HL-60 (cell line): ENCODE data around the gene PHPT1.

Experiments used
- DNase-seq, 2 experiments: peaks; one replicate each; pipeline ENCODE4 v3.0.0-alpha.2; 2010 to 2020; ENCODE audit warnings: low read depth in 1 of 2, low spot score in 1 of 2
- H3K27ac ChIP-seq: fragments of 250-450 bp; sonication (Bioruptor Pico); replicated peaks from 2 replicates; pipeline ENCODE4 v1.5.1; 2020; ENCODE audit warnings: mild to moderate bottlenecking, moderate library complexity
- H3K27me3 ChIP-seq: fragments of 250-450 bp; sonication (Bioruptor Pico); 2 replicates; pipeline ENCODE4 v1.5.1; 2021; ENCODE audit warnings: mild to moderate bottlenecking, moderate library complexity; ENCODE audit not compliant: insufficient read depth, poor library complexity, severe bottlenecking
- H3K4me3 ChIP-seq: replicated peaks from 2 replicates; pipeline ENCODE4 v1.5.1; 2011; ENCODE audit warnings: mild to moderate bottlenecking, control low read depth, low read length; ENCODE audit not compliant: insufficient read depth
- GABPA ChIP-seq: IDR thresholded peaks from 2 replicates; pipeline ENCODE4 v1.6.1; 2012; ENCODE audit warnings: low read depth
- POLR2AphosphoS5 ChIP-seq: IDR thresholded peaks from 2 replicates; pipeline ENCODE4 v1.6.1; 2012; ENCODE audit warnings: low read depth
- SPI1 ChIP-seq: IDR thresholded peaks from 2 replicates; pipeline ENCODE4 v1.6.1; 2012; ENCODE audit warnings: low read depth, mild to moderate bottlenecking, borderline replicate concordance
- TF ChIP-seq, protein P1 (sequence below): IDR thresholded peaks from 2 replicates; pipeline ENCODE4 v1.6.1; 2012; ENCODE audit warnings: low read depth; ENCODE audit not compliant: insufficient replicate concordance
- TF ChIP-seq, protein P2 (sequence below): IDR thresholded peaks from one replicate; pipeline ENCODE4 v1.5.1; 2011; ENCODE audit warnings: low read length, control low read depth, inconsistent platforms; ENCODE audit not compliant: insufficient read depth

PHPT1 gene

DNA sequence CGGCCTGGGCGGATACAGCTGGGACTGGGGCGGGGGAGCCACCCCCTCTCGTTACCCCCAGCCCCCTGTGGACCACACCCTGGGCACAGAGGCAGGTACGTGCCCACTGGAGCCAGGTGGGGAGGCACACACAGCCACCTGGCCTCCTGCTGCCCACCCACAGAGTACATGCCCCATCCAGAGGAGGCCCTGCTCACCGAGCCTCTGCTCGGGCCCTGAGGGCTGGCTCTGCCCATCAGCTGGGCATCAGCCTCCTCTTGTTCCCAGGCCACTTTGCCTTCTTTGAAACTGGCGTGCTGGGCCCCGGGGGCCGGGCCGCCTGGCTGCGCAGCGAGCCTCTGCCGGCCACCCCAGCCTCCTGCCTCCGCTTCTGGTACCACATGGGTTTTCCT is 9.2 kb downstream of the PHPT1 start:
- no peak for TF ChIP-seq GABPA
- H3K27ac ChIP-seq = no peak overlapping the region

DNA sequence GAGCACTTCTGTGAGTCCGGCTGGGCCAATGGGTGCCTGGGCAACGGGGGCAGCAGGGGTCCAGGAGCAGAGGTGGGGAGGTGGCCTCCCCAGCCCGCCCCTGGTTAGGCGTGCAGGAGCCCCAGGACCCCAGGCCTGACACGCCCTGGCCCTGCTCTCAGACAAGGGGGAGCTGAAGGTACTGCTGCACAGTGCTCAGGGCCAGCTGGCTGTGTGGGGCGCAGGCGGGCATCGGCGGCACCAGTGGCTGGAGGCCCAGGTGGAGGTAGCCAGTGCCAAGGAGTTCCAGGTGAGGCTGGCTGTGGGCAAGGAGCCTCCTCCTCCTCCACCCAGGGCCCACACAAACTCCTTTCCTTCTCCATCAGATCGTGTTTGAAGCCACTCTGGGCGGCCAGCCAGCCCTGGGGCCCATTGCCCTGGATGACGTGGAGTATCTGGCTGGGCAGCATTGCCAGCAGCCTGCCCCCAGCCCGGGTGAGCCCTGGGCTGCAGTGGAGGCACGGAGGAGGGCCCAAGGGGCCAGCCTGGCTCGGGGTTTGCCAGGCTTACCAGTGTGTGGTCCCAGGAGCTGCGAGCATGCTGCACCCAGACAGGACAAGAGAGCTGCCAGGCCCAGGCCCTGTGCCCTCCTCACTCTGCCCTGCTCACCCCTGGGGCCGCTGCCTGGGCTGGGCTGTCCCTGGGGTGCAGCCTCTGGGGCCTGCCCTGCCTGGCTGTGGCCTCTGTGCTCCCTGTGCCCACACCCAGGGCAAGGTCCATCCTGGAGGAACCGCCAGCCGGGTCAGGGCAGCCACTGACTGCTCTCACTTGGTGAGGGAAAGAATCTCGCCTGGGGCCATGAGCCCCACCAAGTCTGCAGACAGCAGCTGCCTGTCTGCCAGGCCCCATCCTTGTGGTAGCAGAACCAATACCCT is 9.9 kb downstream of the PHPT1 start:
- Histone ChIP-seq H3K27ac (no peak overlapping the region), H3K27me3 (no peaks in the 10 kb centered on the region), H3K4me3 (no peak overlapping the region)
- TF ChIP-seq, protein P1, sequence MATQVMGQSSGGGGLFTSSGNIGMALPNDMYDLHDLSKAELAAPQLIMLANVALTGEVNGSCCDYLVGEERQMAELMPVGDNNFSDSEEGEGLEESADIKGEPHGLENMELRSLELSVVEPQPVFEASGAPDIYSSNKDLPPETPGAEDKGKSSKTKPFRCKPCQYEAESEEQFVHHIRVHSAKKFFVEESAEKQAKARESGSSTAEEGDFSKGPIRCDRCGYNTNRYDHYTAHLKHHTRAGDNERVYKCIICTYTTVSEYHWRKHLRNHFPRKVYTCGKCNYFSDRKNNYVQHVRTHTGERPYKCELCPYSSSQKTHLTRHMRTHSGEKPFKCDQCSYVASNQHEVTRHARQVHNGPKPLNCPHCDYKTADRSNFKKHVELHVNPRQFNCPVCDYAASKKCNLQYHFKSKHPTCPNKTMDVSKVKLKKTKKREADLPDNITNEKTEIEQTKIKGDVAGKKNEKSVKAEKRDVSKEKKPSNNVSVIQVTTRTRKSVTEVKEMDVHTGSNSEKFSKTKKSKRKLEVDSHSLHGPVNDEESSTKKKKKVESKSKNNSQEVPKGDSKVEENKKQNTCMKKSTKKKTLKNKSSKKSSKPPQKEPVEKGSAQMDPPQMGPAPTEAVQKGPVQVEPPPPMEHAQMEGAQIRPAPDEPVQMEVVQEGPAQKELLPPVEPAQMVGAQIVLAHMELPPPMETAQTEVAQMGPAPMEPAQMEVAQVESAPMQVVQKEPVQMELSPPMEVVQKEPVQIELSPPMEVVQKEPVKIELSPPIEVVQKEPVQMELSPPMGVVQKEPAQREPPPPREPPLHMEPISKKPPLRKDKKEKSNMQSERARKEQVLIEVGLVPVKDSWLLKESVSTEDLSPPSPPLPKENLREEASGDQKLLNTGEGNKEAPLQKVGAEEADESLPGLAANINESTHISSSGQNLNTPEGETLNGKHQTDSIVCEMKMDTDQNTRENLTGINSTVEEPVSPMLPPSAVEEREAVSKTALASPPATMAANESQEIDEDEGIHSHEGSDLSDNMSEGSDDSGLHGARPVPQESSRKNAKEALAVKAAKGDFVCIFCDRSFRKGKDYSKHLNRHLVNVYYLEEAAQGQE = no peak
- TF ChIP-seq POLR2AphosphoS5 = no peak
- TF ChIP-seq, protein P2, sequence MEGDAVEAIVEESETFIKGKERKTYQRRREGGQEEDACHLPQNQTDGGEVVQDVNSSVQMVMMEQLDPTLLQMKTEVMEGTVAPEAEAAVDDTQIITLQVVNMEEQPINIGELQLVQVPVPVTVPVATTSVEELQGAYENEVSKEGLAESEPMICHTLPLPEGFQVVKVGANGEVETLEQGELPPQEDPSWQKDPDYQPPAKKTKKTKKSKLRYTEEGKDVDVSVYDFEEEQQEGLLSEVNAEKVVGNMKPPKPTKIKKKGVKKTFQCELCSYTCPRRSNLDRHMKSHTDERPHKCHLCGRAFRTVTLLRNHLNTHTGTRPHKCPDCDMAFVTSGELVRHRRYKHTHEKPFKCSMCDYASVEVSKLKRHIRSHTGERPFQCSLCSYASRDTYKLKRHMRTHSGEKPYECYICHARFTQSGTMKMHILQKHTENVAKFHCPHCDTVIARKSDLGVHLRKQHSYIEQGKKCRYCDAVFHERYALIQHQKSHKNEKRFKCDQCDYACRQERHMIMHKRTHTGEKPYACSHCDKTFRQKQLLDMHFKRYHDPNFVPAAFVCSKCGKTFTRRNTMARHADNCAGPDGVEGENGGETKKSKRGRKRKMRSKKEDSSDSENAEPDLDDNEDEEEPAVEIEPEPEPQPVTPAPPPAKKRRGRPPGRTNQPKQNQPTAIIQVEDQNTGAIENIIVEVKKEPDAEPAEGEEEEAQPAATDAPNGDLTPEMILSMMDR = no peak
- TF ChIP-seq GABPA = no peak
- no peak for TF ChIP-seq SPI1
- DNase-seq = no peak

More for the DNA sequence above, 9.2 kb downstream of the PHPT1 start:
- Histone ChIP-seq H3K4me3 (no peak overlapping the region), H3K27me3 (no peaks in the 10 kb centered on the region)
- no peak for DNase-seq

DNA sequence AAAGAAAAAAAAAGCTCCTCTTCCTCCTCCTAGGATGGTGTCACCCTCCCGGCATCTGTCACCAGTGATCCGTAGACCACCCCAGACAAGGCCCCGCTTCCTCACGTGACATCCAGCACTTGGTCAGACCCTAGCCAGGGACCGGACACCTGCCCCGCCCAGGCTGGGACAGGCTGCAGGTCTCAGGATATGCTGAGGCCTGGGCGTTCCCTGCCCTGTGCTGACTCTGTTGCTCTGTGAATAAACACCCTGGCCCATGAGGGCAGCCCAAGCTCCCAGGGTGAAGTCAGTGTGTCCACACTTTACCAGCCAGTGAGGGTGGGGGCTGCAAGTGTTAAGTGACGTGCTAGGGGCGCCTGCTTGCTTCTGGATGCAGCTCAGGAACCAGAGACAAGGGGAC is 11.3 kb downstream of the PHPT1 start:
- no peak overlapping the region for H3K27ac ChIP-seq
- TF ChIP-seq SPI1 (no peak), POLR2AphosphoS5 (no peak), GABPA (no peak)
- TF ChIP-seq, protein P1 = no peak
- TF ChIP-seq, protein P2 = no peak
- no peaks in the 10 kb centered on the region for H3K27me3 ChIP-seq
- no peak for DNase-seq
- H3K4me3 ChIP-seq = no peak overlapping the region

DNA sequence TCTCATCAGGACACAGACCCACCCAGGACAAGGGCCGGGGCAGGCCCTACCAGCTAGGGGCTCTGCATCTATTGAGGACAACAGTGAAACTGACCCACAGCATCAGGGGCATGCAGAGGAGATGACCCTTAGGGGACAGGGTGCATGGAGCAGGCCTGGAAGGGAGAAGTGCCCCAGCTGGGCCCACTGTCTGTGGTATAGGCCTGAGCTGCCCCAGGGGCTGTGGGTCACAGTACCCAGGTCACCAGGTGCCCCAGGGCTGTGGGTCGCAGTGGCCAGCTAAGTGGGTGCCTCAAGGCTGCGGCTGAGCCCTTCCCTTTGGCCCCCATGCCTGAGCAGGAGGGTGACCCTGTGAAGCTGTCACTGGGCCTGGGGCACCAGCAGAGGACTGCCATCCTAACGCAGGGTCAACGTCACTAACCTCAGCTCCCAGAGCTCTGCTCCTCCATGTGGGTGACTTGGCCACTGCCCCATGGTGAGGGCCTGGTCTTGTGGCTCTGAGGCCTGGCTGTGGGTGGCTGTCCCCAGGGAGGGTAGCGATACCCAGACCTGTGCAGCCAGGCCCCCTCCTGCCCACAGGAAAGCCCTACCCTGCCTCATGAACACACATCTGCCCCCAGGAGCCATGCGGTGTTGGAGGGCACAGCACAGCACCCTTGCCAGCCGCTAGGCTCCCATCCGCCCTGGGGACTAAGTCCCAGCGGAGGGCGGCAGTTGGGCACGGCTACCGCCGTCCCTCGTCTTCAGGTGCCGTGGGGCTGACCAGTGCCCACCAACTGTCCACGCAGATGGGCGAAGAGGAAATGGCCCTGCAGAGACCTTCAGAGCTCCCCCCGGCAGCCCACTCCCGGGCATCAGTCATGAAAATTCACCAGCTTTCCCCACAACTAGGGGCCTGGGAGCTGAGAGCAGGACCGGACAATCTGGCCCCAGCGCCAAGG is 12.0 kb downstream of the PHPT1 start:
- TF ChIP-seq GABPA (no peak), POLR2AphosphoS5 (no peak; the same call in 1 of the 2 replicates), SPI1 (no peak)
- TF ChIP-seq, protein P2 = no peak
- TF ChIP-seq, protein P1 = no peak
- H3K4me3 ChIP-seq = no peak overlapping the region
- H3K27me3 ChIP-seq = no peaks in the 10 kb centered on the region
- H3K27ac ChIP-seq = no peak overlapping the region
- DNase-seq = no peak
